ENCODE results near the gene CXCL14. TPM values are rescaled to one million over a fixed set of nuclear protein-coding genes. Genes with fewer than 3 reads are reported as not detected.
A peak's percentile ranks its signal among the peaks of the same experiment; 100 is the strongest.

CXCL14 gene
- total RNA-seq, 1 donor from 2014 or later, result 62.1 TPM

DNA sequence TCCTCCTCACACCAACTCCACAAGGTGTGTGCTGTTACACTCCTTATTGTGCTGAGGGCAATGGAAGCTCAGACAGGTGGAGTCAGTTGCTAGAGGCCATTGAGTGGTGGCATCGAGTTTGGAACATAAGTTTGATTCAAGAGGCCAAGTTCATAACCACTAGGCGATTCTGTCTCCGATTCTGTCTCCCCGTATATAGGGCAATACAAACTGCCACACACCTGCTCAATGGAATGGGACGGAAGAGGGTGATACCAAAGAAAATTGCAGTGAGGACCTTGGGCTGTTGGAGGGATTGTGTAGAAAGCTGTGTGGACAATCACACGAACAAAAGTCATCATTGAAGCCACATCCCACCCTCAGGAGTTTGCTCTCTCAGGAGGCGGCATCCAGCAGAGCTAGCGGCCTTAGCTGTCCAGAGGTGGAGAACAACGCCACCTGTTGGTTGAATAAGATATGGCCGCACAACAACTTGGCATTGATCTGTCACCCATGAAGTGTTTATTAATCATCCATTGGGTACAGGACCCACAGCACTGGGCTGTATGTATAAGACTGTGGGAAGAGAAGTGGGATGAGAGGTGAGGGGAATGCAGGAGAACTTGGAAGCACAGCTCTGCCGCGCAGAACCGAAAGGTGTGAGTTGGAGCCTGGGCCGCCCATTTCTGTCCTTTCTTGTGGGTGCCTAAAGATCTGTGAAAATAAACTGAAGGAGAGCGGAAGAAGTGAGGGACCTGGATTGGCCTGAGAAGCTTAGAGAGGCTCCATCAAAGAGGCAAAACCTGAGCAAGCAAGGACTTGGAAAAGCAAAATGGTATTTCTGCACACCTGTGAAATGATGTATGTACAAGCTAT is 27.0 kb downstream of the CXCL14 start:
- Histone ChIP-seq H3K36me3 (no peaks in the 10 kb centered on the region), H3K27me3 (no peaks in the 10 kb centered on the region), H3K9me3 (no peaks in the 10 kb centered on the region), H3K4me3 (no peak overlapping the region), H3K4me1 (no peaks in the 10 kb centered on the region), H3K27ac (no peak overlapping the region)
- intact Hi-C loops (cut with DNase I), result loop anchor here (5.0 kb wide), 1 partner anchor 85 kb away; no protein-coding TSS in a partner anchor
- no peak for TF ChIP-seq POLR2A (IDR thresholded peaks at IDR 0.05)
- peak; percentile 35 to 86 (median 73) for TF ChIP-seq CTCF (IDR thresholded peaks at IDR 0.05)
- no peak for TF ChIP-seq POLR2AphosphoS5 (IDR thresholded peaks at IDR 0.05; ENCODE audit: insufficient read depth in 1 of 2, low read depth in 1 of 2)
- no peak for DNase-seq (ENCODE audit: extremely low spot score in 2 of 2)

- intact Hi-C loops (cut with DNase I), result no loop called here
- H3K9me3 ChIP-seq, result no peaks in the 10 kb centered on the region
- H3K4me3 ChIP-seq, result no peak overlapping the region
- peaks cover 6% of the 10 kb centered on the region for H3K4me1 ChIP-seq
- no peak overlapping the region for H3K27ac ChIP-seq
- no peaks in the 10 kb centered on the region for H3K27me3 ChIP-seq
- no peaks in the 10 kb centered on the region for H3K36me3 ChIP-seq
- no peak for DNase-seq (ENCODE audit: extremely low spot score in 2 of 2)
- TF ChIP-seq POLR2A (IDR thresholded peaks at IDR 0.05) (no peak), POLR2AphosphoS5 (IDR thresholded peaks at IDR 0.05; ENCODE audit: insufficient read depth in 1 of 2, low read depth in 1 of 2) (no peak), CTCF (IDR thresholded peaks at IDR 0.05) (no peak)
These were observed 29.4 kb downstream of the CXCL14 start for GRCh38 chr5:135549413-135549812.

DNA sequence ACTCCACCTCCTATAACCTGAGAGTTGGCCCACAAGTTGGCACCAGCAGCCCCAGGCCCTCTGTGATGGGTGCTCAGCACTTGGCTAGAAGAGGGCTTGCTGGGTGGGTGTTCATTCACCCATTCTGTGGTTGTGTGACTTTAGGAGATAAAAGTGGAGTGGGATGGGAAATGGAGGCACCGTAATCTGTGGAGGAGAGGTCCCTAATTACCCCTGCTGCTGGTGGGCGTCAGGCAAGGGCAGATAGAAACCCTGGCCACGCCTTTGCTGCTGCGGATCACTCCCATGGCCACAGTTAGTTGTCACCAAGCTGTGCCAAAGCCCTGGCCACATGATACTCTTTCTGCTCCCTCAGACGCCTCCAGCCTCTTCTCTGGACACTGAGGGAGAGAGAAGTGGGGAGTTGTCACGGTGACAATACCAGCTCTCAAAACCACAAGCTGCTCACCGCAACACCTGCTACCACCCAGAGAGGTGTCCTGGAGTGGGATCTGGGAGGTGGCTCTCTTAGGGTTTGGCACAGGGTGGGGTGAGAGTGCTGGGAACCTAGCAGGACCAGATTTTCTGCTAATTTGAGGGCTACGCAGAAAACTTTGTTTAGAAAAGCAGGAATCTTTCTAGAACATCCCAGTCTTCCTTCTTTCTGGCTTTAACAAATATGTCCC is 31.1 kb downstream of the CXCL14 start:
- intact Hi-C loops (cut with DNase I), result no loop called here
- no peaks in the 10 kb centered on the region for H3K27me3 ChIP-seq
- no peaks in the 10 kb centered on the region for H3K9me3 ChIP-seq
- no peaks in the 10 kb centered on the region for H3K36me3 ChIP-seq
- TF ChIP-seq POLR2A (IDR thresholded peaks at IDR 0.05) (no peak), POLR2AphosphoS5 (IDR thresholded peaks at IDR 0.05; ENCODE audit: insufficient read depth in 1 of 2, low read depth in 1 of 2) (no peak), CTCF (IDR thresholded peaks at IDR 0.05) (no peak)
- no peak overlapping the region for H3K27ac ChIP-seq
- no peak for DNase-seq (ENCODE audit: extremely low spot score in 2 of 2)
- H3K4me1 ChIP-seq, result peaks cover 21% of the 10 kb centered on the region
- H3K4me3 ChIP-seq, result no peak overlapping the region

DNA sequence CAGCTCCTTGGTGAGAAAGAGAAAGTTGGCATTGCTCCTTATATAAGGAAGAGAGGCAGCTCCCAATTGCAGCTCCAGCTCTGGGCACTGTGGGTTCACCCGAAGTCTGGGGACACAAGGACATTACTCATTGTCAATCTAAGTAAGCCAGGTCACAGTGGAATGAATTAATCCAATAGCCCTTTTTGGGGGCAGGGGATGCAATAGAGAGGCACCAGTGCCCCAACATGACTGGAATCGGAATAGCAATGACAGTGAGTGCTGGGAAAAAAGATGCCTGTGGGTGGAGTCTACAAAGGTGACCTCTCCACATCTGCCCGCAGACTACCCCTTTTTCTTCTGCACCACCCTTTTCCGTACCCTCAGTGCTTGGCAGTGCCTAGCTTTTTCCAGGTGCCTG is 31.9 kb downstream of the CXCL14 start:
- no peak for TF ChIP-seq POLR2A (IDR thresholded peaks at IDR 0.05)
- TF ChIP-seq CTCF (IDR thresholded peaks at IDR 0.05), result no peak
- no peak for TF ChIP-seq POLR2AphosphoS5 (IDR thresholded peaks at IDR 0.05; ENCODE audit: insufficient read depth in 1 of 2, low read depth in 1 of 2)
- Histone ChIP-seq H3K36me3 (no peaks in the 10 kb centered on the region), H3K4me1 (peaks cover 21% of the 10 kb centered on the region), H3K27me3 (no peaks in the 10 kb centered on the region), H3K9me3 (no peaks in the 10 kb centered on the region), H3K4me3 (no peak overlapping the region), H3K27ac (no peak overlapping the region)
- DNase-seq (ENCODE audit: extremely low spot score in 2 of 2), result no peak
- intact Hi-C loops (cut with DNase I), result no loop called here

DNA sequence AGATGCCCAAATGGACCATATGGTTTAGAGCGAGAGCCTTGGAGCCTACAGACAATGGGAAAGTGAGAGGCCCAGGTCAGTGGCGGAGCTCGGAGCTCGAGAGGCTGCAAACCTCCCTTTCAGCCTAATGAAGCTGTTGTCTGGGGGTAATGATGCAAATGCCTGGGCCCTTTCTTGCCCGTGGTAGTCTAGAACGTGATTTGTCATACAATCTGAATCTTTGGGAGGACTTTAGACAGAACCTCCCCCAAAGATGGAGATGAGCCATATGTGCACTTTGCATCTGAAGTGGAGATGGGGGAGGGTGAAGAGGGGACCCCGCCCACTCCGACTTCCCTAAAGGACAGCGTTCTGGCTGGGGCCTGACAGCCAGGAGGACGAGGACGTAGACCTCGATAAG is 32.7 kb downstream of the CXCL14 start:
- no peaks in the 10 kb centered on the region for H3K36me3 ChIP-seq
- H3K4me3 ChIP-seq, result no peak overlapping the region
- no peak overlapping the region for H3K27ac ChIP-seq
- no peak for DNase-seq (ENCODE audit: extremely low spot score in 2 of 2)
- no peak for TF ChIP-seq POLR2AphosphoS5 (IDR thresholded peaks at IDR 0.05; ENCODE audit: insufficient read depth in 1 of 2, low read depth in 1 of 2)
- TF ChIP-seq CTCF (IDR thresholded peaks at IDR 0.05), result no peak
- no peak for TF ChIP-seq POLR2A (IDR thresholded peaks at IDR 0.05)
- intact Hi-C loops (cut with DNase I), result no loop called here
- no peaks in the 10 kb centered on the region for H3K9me3 ChIP-seq
- peaks cover 21% of the 10 kb centered on the region for H3K4me1 ChIP-seq
- H3K27me3 ChIP-seq, result no peaks in the 10 kb centered on the region
